ENCODE data around the gene SLC18A3.

Gene SLC18A3

GRCh38 chr10:49647985-49648795 is 38.1 kb downstream of the SLC18A3 start:
- no peak for TF ChIP-seq CTCF (IDR thresholded peaks at IDR 0.05; ENCODE audit: control extremely low read depth, extremely low read depth, low read depth, missing control alignments)
- ChIA-PET POLR2A (no interaction called here), CTCF (interaction anchor here (1.9 kb wide), 1 partner anchor 16 kb away, joined by 5 read pairs; no protein-coding TSS in a partner anchor)
- no peak for DNase-seq (ENCODE audit: extremely low spot score)

GRCh38 chr10:49649294-49649693 is 39.2 kb downstream of the SLC18A3 start:
- TF ChIP-seq CTCF (IDR thresholded peaks at IDR 0.05; ENCODE audit: control extremely low read depth, extremely low read depth, low read depth, missing control alignments), result no peak
- POLR2A ChIA-PET, result no interaction called here
- DNase-seq (ENCODE audit: extremely low spot score), result no peak
- CTCF ChIA-PET, result interaction anchor here (0.7 to 1.9 kb wide), 3 partner anchors 9 to 17 kb away, joined by 3 to 5 read pairs (median 4); no protein-coding TSS in a partner anchor

DNA sequence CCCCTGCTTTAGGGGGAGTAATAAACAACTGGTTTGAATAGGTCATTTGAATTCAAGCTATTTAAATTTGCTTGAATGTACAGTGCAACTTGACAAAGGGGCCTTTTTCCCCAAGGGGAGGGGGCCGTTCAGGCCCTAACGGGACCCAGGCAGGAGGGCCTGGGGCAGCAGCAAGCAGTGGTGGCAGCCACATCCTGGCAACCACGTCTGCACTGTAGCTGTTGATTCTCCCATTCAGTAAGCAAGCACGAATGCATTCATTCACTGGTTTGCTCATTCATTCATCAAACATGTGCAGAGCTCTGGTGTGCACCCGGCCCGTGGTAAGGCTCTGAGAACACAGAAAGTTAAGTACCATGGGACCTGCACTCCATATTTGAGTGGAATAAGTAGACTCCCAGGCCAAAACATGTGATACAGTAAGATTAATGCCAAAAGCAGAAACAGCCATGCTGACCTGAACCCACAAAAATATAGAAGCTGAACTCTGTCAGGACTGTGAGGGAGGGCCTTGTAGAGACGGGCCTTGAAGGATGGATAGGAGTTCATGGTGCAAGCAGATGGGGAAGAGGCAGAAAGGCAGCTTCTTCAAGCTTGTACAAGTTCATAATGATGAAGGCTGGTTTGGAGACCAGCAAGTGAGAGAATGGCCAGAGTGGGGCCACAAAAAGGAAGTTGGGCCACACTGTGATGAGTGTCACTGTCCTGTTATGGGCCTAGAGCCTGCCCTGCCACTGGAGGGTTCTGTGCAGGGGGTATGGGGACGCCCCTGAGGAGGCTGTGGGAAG is 40.0 kb downstream of the SLC18A3 start:
- ChIA-PET POLR2A (no interaction called here), CTCF (interaction anchor here (0.7 to 1.9 kb wide), 3 partner anchors 10 to 18 kb away, joined by 3 to 5 read pairs (median 4); no protein-coding TSS in a partner anchor)
- DNase-seq (ENCODE audit: extremely low spot score), result no peak
- no peak for TF ChIP-seq CTCF (IDR thresholded peaks at IDR 0.05; ENCODE audit: control extremely low read depth, extremely low read depth, low read depth, missing control alignments)

- CTCF ChIA-PET, result interaction anchor here (1.8 kb wide), 1 partner anchor 10 kb away, joined by 4 read pairs; no protein-coding TSS in a partner anchor
- no peak for DNase-seq (ENCODE audit: extremely low spot score)
- TF ChIP-seq CTCF (IDR thresholded peaks at IDR 0.05; ENCODE audit: control extremely low read depth, extremely low read depth, low read depth, missing control alignments), result no peak
- POLR2A ChIA-PET, result no interaction called here
These were observed 40.6 kb downstream of the SLC18A3 start for GRCh38 chr10:49650724-49651034.

DNA sequence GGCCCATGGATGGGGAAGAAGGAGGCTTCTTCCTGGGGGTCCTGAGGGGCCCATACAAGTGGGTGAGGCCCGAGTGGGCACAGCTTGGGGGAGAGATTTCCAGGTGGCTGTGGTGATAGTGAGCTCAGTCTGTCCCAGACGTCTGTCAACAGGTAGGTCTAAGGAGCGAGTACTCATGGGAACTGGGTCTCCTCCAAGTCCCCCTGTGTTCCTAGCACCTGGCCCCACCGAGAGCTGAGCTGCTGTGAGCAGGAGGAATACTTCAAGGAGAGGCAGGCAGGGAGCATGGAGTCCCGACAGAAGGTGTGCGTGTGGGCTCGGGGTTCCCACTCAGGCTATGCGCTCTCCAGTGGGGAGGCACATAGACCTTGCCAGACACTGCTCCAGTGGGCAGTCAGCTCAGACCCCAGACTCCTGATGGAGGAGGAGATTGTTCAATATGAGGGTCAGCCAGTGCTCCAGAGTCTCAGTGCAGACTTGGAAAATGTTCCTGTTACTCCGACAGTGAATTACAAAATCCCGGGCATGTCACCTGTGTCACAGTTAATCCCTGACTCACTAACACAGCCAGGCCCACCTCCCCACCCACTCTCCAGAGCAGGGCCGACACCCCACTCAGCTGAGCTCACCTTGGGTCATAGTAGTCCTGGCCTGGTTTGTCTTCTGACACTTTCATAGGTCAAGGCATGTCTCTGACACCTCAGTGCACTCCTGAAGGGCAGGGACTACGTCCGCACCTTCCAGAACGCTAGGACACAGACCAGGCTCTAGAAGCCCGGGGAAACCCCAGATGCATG is 41.1 kb downstream of the SLC18A3 start:
- TF ChIP-seq CTCF (IDR thresholded peaks at IDR 0.05; ENCODE audit: control extremely low read depth, extremely low read depth, low read depth, missing control alignments), result no peak
- ChIA-PET CTCF (interaction anchor here (1.8 kb wide), 1 partner anchor 11 kb away, joined by 4 read pairs; no protein-coding TSS in a partner anchor), POLR2A (no interaction called here)
- DNase-seq (ENCODE audit: extremely low spot score), result no peak

- POLR2A ChIA-PET, result no interaction called here
These were observed 41.8 kb downstream of the SLC18A3 start for GRCh38 chr10:49651917-49652316.

More at GRCh38 chr10:49651917-49652316, 41.8 kb downstream of the SLC18A3 start:
- TF ChIP-seq CTCF (IDR thresholded peaks at IDR 0.05; ENCODE audit: control extremely low read depth, extremely low read depth, low read depth, missing control alignments), result no peak
- no peak for DNase-seq (ENCODE audit: extremely low spot score)
- CTCF ChIA-PET, result no interaction called here

Measured in GM10248 (cell line).